Peyer's patch (tissue), 4 donors: Measurements from ENCODE around the gene COL4A1. TPM values are rescaled to one million over a fixed set of nuclear protein-coding genes. Genes with fewer than 3 reads are reported as not detected.

ENCODE experiments used
- DNase-seq, 3 donors: peaks; one replicate each; pipeline ENCODE4 v3.0.0-alpha.2; 2017 to 2019
- H3K27ac ChIP-seq, 4 donors: fragments of 200-600 bp; sonication (generic); one replicate each; pipeline ENCODE4 v1.5.1; 2016 to 2019
- H3K27me3 ChIP-seq, 2 donors: fragments of 200-600 bp; sonication (generic); one replicate each; pipeline ENCODE4 v1.5.1; 2019
- H3K36me3 ChIP-seq, 3 donors: fragments of 200-600 bp; sonication (generic); one replicate each; pipeline ENCODE4 v1.5.1; 2016 to 2019
- H3K4me1 ChIP-seq, 4 donors: fragments of 200-600 bp; sonication (generic); one replicate each; pipeline ENCODE4 v1.5.1; 2016 to 2019
- H3K4me3 ChIP-seq, 4 donors: fragments of 200-600 bp; sonication (generic); 1 replicate in 3 of 4; 2 replicates in 1 of 4; pipeline ENCODE4 v1.5.1; 2016 to 2019; ENCODE audit warnings: mild to moderate bottlenecking in 1 of 4
- H3K9me3 ChIP-seq, 4 donors: fragments of 200-600 bp; sonication (generic); one replicate each; pipeline ENCODE4 v1.5.1; 2016 to 2019; ENCODE audit warnings: mild to moderate bottlenecking in 1 of 4
- POLR2A ChIP-seq, 2 donors: fragments of 450-650 bp; IDR thresholded peaks; one replicate each; pipeline ENCODE4 v1.5.1; 2017; ENCODE audit warnings: antibody characterized with exemption in 2 of 2, mild to moderate bottlenecking in 2 of 2, moderate library complexity in 2 of 2
- total RNA-seq, 4 donors: library from RNA; depleted of rRNA; stranded (reverse); fragments of >200 nt; gene quantifications; one replicate each; pipeline ENCODE4 v1.1.0, GENCODE V29; 2016
- TF ChIP-seq, protein P1 (sequence below), 6 experiments: fragments of 450-650 bp in 4 of 6; fragments of 200-600 bp in 2 of 6; sonication (generic) in 1 of 6; IDR thresholded peaks; one replicate each; pipeline ENCODE4 v1.5.1; 2017 to 2019; ENCODE audit warnings: antibody characterized with exemption in 6 of 6, mild to moderate bottlenecking in 3 of 6, moderate library complexity in 1 of 6

The COL4A1 gene
- total RNA-seq, 4 donors from 2014 or later: 28.0 to 69.3 (median 36.3) TPM

DNA sequence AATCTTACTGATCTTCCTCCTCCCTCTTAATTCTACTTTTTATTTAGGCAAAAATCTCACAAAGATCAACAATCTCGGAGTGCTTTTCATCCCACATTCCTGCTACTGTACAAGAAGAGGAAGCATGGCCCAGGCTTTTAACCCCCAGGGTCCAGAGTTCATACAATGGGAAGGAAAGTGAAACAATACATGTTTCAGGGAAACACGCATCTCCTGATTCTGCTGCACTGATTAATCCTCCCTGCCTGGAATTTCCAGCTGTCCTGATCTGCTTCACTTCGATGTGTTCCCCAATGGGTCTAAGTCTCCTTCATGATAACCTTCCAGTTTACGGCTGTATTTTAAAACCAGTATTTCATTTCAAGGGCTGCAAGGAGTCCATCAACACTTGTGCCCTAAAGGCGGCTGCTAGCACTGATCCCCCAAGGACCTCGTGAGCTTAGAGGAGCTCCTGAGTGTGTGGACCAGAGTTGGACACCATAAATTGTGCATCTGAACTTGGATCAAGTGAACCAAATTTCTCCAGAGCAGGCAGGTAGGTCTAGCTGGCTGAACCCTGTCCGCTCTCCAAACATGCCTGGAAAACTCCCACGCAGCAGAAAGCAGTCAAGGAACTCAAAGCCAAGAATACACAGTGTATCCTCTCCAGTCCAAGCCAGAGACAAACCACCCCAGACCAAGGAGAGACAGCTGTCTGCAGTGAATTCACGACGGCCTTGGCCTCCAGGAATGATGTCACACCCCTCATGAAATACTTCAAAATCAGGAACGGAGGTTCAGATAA lies 44.3 kb downstream of the COL4A1 start:
- TF ChIP-seq, protein P1, sequence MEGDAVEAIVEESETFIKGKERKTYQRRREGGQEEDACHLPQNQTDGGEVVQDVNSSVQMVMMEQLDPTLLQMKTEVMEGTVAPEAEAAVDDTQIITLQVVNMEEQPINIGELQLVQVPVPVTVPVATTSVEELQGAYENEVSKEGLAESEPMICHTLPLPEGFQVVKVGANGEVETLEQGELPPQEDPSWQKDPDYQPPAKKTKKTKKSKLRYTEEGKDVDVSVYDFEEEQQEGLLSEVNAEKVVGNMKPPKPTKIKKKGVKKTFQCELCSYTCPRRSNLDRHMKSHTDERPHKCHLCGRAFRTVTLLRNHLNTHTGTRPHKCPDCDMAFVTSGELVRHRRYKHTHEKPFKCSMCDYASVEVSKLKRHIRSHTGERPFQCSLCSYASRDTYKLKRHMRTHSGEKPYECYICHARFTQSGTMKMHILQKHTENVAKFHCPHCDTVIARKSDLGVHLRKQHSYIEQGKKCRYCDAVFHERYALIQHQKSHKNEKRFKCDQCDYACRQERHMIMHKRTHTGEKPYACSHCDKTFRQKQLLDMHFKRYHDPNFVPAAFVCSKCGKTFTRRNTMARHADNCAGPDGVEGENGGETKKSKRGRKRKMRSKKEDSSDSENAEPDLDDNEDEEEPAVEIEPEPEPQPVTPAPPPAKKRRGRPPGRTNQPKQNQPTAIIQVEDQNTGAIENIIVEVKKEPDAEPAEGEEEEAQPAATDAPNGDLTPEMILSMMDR (IDR thresholded peaks at IDR 0.05): no peak
- no peak for TF ChIP-seq POLR2A (IDR thresholded peaks at IDR 0.05)
- no peaks in the 10 kb centered on the region for H3K27me3 ChIP-seq
- no peaks in the 10 kb centered on the region for H3K9me3 ChIP-seq
- no peak overlapping the region for H3K4me3 ChIP-seq
- H3K4me1 ChIP-seq: peaks cover 0 to 50% (median 0%) of the 10 kb centered on the region in 4 donors
- DNase-seq: no peak
- H3K36me3 ChIP-seq: no peaks in the 10 kb centered on the region
- H3K27ac ChIP-seq: peak overlapping the region; percentile 38 to 59 (median 48)

DNA sequence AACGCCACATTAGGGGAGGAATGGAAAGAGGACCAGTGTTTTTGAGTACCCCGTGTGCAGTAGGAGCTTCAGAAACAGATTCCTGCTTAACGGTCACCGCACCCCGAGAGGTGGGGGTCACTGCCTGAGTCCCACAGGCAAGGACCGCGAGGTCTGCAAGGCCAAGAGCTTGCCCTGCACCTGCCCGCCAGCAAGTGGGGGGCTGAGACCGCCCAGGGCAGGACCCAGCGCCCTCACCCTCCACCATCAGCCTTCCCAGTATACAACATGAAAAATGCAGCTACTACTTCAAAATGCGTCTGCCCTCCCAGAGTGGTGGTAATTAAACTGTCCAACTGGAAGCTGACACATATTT lies 44.9 kb downstream of the COL4A1 start:
- Histone ChIP-seq H3K4me3 (no peak overlapping the region), H3K27me3 (no peaks in the 10 kb centered on the region), H3K27ac (peak overlapping the region in 3 of 4 donors; percentile 38 to 59 (median 50)), H3K4me1 (peaks cover 0 to 50% (median 0%) of the 10 kb centered on the region in 4 donors), H3K36me3 (no peaks in the 10 kb centered on the region), H3K9me3 (no peaks in the 10 kb centered on the region)
- no peak for DNase-seq
- TF ChIP-seq POLR2A (IDR thresholded peaks at IDR 0.05): no peak

DNA sequence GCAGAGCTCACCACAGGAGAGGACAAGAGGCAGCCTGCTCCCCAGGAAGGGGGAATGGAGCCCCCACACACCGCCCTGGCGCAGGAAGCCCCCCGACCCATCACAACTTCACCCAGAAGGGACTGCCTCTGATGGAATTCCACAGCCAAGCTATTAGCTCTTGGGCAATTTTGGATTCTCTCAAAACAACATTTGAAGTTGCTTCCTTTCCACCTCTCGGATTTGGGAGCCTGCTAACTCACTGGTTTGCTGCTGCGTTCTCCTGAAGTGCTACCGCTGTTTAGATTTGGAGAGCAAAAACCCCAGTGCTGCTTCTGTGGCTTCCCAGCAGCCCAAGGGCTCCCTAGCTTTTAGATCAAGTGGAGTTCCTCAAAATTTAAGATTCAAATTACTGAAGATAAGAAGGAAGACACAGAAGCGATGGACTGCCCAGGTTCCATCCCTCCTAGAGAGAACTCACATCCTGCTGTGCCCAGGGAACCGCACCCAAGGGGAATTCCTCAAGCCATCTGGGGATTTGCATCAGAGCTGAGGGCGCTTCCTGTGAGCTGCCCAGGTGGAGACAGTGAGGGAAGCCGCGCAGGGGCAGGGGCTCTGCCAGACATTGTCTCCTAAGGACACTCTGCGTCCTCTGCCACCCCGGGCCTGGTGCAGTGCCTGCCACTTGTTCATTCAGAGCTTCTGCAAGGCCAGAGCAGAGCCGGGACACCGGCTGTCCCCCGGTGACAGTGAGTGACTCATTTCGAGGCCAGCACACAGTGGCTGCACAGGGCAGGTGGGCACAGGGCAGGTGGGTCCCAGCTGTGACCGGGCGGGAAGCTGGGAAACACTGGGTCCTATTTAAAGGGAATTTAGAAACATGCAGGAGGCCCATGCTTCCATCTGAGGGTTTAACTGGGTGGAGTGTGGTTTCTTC lies 45.5 kb downstream of the COL4A1 start:
- no peaks in the 10 kb centered on the region for H3K36me3 ChIP-seq
- DNase-seq: no peak
- peaks cover 0 to 50% (median 0%) of the 10 kb centered on the region in 4 donors for H3K4me1 ChIP-seq
- peak overlapping the region in 2 of 4 donors; percentile 50 to 59 for H3K27ac ChIP-seq
- TF ChIP-seq, protein P1 (IDR thresholded peaks at IDR 0.05): no peak
- TF ChIP-seq POLR2A (IDR thresholded peaks at IDR 0.05): no peak
- no peaks in the 10 kb centered on the region for H3K9me3 ChIP-seq
- no peaks in the 10 kb centered on the region for H3K27me3 ChIP-seq
- no peak overlapping the region for H3K4me3 ChIP-seq

DNA sequence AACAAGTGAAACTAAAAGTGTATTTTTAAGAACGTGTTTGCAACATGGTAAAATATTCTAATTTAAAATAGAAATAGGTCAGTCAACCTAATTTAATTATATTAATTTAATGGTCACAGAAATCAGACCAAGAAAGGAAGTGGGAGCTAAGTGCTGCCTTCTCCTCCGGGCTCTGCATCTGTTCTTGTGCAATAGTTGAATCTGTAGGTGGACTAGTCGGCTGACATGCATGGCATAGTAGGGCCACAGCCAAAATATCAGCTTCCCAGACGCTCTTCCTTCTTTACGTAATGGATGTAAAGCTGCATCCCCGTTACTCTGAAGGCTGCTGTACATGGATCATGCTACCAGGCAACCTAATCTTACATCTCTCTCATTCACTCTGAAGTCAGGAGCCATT lies 47.3 kb downstream of the COL4A1 start:
- H3K27ac ChIP-seq: peak overlapping the region in 2 of 4 donors; percentile 27
- no peak for TF ChIP-seq POLR2A (IDR thresholded peaks at IDR 0.05)
- TF ChIP-seq, protein P1 (IDR thresholded peaks at IDR 0.05): no peak
- no peak overlapping the region for H3K4me3 ChIP-seq
- no peaks in the 10 kb centered on the region for H3K27me3 ChIP-seq
- H3K9me3 ChIP-seq: no peaks in the 10 kb centered on the region
- H3K36me3 ChIP-seq: no peaks in the 10 kb centered on the region
- peaks cover 0 to 47% (median 0%) of the 10 kb centered on the region in 4 donors for H3K4me1 ChIP-seq
- no peak for DNase-seq

DNA sequence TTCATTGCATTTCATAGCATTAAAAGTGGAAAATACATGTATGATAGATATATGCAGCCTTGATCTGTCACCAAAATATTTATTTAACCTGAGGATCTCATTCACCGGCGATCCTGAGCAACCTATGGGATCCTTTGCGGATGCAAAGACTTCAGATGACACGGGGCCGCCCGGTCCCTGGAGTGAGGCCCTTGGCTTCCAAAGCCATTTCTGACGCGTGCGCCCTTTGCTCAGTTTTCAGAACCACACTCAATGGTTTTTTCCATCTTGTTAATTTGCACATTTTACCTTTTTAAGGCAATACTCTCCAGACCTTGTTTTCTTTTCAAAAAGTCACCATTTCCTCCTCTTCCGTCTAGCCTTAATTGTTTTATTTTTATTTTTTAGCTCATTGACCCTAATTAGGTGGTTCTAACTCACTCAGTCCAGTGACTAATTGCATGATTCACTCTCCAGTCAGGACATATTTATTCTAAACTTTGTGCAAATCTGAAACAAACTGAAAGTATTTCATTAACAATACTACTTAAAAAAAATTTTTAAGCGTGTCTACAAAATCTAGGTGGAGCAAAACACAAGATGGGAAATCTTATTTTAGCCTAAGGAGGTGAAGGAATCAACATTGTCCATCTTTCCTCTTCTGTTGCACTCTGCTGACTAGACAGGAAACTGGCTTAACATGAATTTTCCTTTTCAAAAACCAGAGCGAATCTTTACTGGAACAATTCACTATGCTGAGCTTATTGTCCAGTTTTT lies 47.9 kb downstream of the COL4A1 start:
- no peaks in the 10 kb centered on the region for H3K27me3 ChIP-seq
- H3K36me3 ChIP-seq: no peaks in the 10 kb centered on the region
- peaks cover 0 to 41% (median 0%) of the 10 kb centered on the region in 4 donors for H3K4me1 ChIP-seq
- peak overlapping the region in 2 of 4 donors; percentile 27 for H3K27ac ChIP-seq
- H3K9me3 ChIP-seq: no peaks in the 10 kb centered on the region
- TF ChIP-seq, protein P1 (IDR thresholded peaks at IDR 0.05): no peak
- no peak for TF ChIP-seq POLR2A (IDR thresholded peaks at IDR 0.05)
- no peak overlapping the region for H3K4me3 ChIP-seq
- no peak for DNase-seq
